GM18519 (cell line): ENCODE measurements around the gene RAD51B.
"Not testable (repeated sequence)": the region's sequence is repeated elsewhere in the genome, so short reads cannot be mapped to it uniquely, and the experiment has no call there.

Experiments used
- ATAC-seq: cut with Tn5 transposase; IDR thresholded peaks from one replicate; pipeline ENCODE4 v1.9.1; 2021; ENCODE audit warnings: mild to moderate bottlenecking, moderate library complexity; ENCODE audit not compliant: unreplicated experiment, low FRiP score

The RAD51B gene

DNA sequence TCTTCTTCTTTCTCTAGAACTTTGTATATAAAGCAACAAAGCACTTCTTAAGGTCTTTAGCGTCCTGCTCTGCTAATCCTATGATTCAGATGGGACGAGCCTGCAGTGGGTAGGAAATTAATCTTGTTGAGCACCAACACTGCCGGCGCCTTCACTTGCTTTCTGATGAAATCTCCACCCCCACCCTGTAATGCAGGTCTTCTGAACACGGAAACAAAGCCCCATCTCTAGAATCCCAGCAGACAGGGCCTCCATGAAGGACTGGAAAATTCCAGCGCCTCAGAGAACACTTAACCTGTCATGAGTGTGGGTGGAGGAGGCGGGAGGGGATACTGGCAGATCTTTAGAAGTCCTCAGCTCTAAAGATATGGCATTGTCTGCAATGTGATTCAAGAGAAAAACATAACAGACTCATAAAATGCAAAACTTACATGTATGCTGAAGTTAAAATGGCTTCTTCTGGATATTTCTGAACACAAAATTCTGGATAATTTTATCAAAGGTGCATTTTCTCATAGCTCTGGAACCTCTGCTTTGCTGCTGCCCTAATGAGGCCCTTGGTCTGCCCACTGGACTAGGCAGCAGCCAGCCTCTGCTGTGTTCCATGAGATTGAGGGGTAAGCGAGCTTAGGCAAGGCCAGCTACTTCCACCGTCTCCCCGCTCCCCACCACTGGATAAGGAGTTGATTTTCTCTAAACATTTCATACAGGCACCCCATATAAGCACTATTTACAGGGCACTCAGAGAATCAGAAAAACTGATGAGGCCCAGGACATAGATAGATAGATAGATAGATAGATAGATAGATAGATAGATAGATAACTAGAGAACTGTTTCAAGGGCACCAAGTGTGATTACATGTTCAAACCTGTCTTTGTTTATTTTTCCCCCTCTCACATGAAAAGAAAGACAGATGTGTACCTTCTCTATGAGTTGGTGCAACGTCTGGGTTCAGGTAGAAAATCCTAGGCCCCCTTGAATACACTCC, 930.2 kb downstream of the RAD51B start:
- ATAC-seq, result no peak

DNA sequence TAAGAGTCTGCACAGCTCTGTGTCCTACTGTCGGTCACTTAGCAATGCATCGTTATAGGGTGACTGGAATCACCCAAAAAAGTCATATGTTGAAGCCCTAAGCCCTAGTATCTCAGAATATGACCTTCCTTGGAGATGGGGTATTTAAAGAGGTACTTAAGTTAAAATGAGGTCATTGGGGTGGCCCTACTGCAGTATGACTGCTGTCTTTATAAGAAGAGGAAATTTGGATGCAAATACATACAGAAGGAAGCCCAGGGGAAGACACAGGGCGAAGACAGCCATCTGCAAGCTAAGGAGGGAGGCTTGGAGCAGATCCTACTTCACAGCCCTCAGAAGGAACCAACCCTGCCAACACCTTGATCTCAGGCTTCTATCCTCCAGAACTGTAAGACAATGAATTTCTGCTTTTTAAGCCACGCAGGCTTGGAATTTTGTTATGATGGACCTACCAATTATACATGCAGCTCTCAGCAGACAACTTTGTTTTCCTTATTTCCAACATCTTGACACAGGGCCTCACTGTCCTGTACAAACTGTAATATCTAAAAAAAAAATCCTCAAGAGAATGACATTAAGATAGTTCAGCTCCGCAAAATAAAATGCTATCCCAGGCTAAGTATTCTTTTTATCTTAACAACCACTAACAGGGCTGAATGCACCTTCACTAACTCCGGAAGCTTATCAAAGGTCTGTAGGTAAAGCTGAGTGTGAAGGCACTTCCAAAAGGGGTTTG, 932.9 kb downstream of the RAD51B start:
- no peak for ATAC-seq

DNA sequence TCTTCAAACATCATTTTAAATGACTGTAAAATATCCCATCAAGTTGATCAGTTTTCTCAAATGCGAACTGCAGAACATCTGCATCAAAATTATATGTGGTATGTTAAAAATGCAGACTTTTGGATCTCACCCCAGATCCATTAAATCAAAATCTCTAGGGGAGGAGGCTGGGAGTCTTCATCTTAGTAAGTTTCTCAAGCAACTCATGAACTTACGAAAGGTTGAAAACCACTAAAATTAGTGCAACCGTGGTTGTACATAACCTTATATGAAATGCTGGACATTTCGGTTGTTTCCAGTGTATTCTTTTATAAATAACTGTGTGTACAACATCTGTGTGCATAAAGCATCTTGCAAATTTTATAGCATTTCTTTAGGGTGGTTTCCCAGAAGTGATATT, 934.1 kb downstream of the RAD51B start:
- no peak for ATAC-seq

DNA sequence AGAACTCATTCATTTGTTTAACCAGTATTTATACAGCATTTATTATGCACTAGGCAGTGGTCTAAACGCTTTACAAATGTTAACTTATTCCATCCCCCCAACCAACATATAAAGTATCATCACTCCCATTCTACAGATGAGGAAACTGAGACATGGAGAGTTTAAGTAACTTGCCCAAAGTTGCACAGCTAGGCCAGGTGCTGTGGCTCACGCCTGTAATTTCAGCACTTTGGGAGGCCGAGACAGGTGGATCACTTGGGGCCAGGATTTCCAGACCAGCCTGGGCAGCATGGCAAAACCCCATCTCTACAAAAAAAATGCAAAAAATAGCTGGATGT, 935.4 kb downstream of the RAD51B start:
- ATAC-seq, result no peak

DNA sequence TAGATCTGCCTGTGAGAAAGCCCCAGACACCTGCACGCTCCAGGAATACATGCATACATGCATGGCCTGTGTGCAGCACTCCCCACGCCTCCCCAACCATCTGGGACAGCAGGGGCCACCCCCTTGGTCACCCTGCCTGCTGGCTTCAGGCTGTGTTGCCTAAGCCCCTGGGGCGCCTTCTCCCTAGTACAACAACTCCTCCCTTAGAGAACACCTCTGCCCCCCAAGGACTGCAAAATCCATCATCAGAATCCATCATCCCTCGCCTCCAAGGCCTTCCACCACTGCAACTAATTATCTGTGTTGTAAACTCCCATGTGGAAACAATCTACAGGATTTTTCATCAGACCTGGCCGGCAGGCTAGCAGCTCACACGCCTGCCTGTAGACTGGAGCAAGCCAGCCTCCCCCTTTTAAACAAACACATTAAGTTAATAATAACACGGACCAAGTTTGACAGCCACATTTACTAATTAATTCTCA, 936.5 kb downstream of the RAD51B start:
- ATAC-seq, result no peak

DNA sequence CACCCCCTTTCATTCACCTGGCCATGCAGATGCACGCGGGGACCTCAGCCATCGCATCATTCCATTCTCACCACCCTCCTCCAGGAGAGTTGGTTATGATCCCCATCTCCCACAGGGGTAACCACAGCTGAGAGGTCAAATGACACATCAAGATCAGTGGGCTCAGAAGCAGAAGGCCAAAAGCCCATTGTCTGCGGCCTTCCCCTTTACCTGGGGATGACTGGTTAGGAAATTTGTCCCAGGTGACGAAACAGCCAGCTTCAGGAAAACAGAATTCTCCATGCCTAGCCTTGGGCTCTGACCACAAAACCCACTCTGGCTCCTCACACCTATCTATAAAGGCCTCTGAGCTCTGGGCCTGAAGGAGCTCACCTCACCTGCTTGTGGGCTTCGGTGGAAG, 937.2 kb downstream of the RAD51B start:
- ATAC-seq, result no peak

DNA sequence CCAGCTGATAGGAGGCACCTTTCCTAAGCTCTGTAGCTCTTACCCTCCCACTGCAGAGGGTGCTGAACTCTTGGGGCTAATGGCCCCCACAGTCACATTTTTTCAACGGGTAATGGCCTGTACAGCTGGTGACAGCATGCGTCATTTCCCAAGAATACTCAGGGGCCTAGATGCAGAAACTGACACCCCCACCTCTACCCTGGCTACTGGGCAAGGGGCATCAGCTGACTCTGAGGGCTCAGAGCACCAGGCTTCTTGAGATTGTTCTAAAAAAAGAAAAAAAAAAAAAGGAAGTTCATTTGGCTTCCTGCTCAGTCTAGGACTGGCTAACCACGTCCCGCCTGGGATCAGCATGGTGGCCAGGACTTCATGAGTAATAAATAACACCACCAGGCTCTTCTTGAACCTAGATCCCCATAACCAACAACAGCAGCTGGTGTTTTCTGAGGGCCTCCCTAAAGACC, 938.1 kb downstream of the RAD51B start:
- ATAC-seq, result no peak

DNA sequence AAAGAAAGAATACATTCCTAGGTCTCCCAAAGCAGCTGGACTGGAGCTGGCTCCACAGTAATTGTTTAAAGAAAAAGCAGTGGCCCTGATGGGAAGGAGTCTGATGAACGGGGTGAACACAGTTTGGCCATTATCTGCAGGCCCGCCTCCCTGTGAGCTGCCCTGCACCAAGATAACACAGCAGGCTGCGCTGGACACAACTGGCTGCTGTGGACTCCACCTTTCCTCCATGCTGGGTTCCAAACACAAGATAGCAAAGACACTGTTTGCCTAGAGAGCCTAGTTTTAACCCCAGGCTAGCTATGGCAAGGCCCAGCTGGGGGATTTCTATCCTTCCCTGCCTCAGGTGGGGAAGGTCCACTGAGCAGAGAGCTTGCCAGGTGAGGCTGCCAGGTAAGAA, 938.7 kb downstream of the RAD51B start:
- ATAC-seq, result no peak

DNA sequence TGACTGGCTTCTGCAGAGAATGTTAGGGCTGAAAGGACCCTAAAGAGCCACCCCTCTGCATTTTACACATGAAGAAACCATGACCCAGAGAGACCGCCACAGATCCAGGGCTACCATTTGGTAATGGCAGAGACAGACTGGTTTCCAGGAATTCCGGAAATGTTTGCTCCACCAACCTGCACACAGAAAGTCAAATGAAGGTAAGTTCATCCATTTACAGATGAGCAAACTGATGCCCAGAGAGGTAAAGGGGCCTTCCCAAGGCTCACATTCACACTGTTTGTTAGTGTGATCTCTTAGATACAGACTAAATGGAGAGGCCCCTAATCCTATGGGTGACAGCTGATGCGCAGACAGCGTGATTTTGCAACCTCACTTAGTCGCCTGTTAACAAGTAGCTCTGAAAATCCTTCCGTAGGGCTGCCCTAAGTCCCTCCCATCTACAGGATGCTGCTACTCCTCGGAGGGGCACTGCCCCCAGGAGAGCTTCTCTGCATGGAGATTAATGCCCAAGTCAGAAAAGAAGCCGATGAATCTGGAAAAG, 939.5 kb downstream of the RAD51B start:
- ATAC-seq, result no peak

DNA sequence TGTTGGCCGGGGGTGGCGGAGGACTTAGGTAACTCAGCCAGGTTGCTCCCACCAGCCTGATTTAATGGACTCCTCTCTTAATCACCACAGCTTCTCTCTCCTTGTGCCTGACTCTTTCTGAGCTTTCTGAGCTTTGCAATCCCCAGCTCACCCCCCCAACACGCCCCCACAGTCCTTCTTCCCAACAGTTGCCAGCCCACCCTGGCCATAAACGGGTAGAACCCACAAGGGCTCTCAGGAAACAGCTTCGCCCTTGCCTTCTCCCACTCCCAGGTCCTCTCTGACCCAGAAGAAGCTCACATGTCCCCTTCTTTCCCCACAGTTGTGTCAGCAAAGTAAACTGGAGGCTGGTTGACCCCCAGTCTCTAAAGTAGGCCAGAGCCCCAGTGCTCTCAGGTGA, 940.4 kb downstream of the RAD51B start:
- no peak for ATAC-seq

DNA sequence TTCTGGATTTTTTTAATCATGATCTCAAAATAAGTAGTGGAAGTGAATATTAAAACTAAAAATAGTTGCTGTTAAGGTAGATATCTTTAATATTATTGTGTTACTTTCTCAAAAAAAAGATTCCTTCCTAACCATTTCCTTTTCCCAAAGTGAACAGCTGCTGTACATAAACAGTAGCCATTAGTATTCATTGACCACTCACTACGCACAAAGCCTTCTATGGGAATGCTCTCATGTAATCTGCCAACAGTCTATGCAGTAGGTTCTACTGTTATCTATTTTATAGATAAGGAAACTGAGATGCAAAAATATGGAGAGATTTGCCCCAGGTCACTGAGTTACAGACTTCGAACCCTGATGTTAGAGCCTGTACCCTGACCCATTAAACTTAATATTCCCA, 941.2 kb downstream of the RAD51B start:
- ATAC-seq, result no peak

DNA sequence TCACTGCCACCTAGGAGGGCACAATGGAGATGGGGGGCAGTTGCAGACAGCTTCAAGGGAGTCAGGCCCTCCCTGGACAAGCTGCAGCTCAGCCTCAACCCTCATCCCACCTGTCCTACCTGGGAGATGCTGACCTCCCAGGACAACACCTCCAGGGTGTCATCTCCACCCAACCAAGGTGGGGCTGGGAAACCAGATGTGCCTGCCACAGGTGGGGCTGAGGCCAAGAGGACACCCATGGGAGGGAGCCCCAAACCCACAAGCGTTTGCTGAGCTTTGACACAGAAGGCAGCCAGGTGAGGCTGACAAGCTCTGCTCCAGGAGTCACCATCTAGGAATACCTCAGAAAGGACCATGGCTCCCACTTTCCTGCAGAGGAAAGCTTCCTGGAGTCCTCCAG, 941.8 kb downstream of the RAD51B start:
- no peak for ATAC-seq

DNA sequence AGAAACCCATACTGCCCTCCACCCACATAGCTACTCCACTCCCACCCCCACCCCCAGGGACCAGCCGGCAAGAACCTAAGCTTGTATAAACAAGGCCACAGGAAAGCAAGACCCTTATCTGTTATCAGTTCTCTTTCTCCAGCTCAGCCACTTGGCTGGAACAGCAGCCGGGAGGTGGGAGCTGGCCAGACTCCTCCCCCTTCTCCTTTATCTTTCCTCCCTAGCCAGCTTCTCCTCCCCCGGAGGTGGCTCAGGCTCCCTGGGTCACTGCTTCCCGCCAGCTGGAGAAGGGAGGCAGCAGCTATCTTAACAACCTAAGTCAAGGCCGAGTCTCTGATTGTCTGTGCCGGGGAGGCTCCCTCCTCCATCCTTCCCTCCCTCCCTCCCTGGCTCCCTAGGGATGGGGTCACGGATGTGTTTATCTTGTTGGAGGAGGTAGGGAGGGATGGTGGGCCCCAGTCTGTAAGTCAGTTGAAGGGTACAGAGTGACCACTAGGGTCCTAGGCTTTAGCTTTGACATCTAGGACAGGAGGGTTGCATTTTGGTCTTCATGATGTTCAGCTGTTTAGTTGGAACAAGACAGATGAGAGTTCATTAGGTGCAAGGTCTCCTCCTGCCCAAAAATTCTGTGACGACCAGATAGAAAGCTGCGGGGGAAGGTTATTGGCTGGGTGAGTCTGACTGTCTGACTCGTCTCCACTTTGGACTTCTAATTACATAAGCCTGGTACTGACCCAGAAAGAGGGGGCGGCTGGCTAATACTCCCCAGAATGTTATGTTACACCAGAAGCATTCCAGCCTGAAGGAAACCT, 943.6 kb downstream of the RAD51B start:
- no peak for ATAC-seq

DNA sequence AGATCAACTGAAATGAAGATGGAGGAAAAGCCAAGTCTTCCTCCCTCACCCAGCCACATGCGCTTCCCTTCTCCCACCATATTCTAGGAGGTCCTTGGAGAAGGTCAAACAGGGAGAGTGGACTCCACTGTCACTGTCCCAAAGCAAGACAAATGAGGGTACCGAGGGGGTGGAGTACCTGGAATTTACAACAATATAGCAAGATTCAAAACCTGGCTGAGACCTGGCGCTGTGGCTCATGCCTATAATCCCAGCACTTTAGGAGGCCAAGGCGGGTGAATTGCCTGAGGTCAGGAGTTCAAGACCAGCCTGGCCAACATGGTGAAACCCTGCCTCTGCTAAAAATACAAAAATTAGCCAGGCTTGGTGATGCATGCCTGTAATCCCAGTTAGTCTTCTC, 944.3 kb downstream of the RAD51B start:
- not testable (repeated sequence) for ATAC-seq

DNA sequence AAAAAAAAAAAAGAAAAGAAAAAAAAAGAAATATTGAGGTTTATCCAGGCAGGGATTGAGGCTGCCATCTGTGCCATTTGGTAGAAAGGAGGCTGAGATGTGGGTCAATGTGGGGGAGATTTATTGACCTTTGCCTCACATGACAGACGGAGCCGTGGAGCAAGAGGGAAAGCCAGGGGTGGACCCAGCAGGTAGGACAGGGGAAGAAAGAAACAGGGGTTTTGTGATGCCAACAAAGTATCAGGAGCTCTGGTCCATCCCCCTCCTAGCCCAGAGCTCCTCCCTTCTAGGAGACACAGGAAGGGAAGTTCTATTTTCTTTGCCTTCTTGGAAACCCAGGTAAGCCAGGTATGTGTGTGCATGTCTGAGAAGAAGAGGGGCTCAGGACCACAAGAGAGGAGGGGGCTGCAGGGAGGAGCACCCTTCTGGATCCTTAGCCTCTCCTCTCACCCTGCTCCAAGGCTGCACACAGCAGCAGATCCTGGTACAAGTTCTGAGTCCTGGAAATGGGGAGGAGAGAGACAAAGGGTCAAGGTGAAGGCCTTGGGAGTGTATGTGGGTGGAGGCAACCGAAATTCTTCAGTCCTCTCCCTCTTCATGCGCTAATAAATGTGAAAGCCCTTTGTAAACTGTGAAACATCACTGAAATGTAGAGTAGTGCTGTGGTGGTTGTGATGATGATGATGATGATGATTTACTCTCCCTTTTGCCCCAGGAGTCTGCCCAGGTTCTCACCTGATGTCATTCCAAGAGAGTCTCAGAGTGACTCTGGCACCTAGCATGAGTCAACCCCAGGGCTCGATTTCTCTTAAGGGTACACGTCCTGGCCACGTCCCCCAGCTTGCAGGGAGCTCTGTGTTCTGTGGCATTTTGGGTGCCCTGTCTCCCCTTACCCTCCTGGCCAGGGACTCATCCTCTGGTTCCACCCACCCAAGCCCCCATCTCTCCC, 947.0 kb downstream of the RAD51B start:
- ATAC-seq, result no peak

DNA sequence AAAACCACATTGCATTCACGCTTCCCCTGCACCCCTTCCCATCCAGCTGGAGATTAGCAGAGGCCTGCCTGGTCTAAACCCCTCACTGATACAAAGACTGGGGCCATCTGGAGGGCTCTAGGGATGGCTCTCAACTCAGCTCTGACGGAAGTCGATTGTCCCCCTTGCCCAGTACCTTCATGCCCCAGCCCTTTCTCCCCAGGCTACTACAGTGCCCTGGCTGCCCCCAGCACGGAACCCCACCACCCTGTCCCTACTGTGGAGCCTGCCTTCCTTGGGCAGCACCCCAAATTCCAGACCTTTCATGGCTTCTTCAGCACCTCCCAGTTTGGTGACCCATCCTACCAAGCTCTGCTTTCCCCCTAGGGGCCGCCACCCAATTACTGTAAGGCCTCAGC, 947.7 kb downstream of the RAD51B start:
- ATAC-seq, result no peak

DNA sequence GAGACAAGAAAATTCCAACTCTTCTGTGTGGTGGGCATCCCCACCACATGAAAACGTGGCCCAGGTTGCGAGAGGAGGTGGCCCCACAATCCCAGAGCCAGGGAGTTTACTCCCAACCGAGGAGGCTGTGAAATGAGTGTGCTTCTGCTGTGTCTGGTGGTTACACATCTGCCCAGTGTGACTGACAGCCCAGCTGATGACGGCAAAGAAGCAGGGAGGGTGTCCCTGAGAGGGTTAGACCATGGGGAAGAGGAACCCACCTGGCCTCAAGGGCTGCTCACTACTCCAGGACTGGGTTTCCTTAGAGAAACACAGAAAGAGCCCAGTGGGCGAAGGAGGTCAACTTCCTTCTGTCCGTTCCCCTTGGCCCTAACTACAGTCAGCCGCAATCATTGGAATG, 948.7 kb downstream of the RAD51B start:
- no peak for ATAC-seq

DNA sequence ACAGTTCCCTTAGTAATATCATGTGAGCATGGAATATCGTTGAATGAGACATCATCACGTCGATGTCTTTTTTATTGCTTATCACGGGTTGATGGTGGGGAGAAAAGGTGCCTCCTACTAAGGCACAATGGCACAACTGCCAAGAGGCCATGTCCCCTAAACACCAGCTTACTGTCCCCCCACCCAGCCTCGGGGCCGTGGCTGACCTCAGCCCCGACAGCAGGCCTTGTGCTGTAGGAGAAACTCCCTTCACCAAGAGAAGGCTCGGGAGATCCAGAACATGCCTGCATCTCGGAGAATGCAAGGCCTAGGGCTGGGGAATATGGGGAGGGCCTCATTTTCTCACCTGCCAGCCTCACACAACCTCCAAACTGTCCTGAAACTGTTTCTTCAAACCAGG, 950.5 kb downstream of the RAD51B start:
- no peak for ATAC-seq

DNA sequence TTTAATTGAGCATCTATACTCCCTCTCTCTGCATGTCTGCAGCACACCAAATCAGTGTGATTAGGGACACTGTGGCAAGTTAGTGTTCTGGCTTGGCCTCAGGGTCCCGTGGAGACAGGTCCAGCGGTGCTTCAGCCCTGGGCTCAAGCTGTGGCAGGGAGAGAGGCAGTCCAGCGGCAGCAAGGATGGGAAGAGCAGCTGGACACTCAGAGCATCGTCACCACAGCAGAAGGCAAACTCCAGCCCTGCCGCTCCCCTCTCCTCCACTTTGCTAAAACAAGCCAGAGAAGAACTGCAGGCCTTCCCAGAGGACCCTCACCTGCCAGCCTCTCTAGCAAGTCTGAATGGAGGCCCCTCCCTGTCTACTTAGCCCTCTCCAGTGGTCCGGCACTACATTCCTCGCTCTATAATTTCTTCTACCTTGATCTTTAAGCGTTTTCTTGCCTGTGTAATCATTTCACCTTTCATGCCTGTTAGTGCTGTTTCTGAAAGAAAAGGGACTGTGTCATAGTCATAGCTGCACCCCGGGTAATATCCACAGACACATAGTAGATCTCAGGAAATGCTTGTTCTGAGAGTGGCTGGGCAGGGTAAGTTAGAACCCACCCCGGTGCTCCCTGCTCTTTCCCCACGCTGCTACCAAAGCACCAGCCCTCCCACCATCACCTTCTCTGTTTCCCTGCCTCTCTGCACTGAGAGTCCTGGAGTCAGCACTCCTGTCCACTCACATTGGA, 951.1 kb downstream of the RAD51B start:
- no peak for ATAC-seq
